HEK293 (cell line): ENCODE results near the gene PPARG.

Experiments
- CTCF ChIA-PET: fragments of 350-600 bp; formaldehyde crosslinking; extraction: SDS; loops from one replicate; lab custom pipeline; 2021; ENCODE audit warnings: antibody characterized with exemption; lab: Yijun Ruan, JAX
- POLR2A ChIA-PET: fragments of 300-600 bp; formaldehyde crosslinking; extraction: SDS; loops from one replicate; lab custom pipeline; 2020; ENCODE audit warnings: antibody characterized with exemption, inconsistent platforms; lab: Yijun Ruan, JAX
- H3K27ac ChIP-seq: fragments of 200-500 bp; sonication (Bioruptor generic); 2 replicates; pipeline ENCODE4 v1.5.1; 2014; ENCODE audit warnings: low read depth, low read length, control low read depth, inconsistent platforms; ENCODE audit errors: extremely low read depth
- H3K36me3 ChIP-seq, 2 experiments: fragments of 200-500 bp in 1 of 2; sonication (Bioruptor generic) in 1 of 2; 1 replicate in 1 of 2; 2 replicates in 1 of 2; pipeline ENCODE4 v1.5.1; 2014 to 2017; ENCODE audit warnings: inconsistent platforms in 2 of 2, low read length in 2 of 2; ENCODE audit not compliant: control insufficient read depth in 2 of 2, insufficient read depth in 1 of 2
- H3K4me1 ChIP-seq: fragments of 200-500 bp; sonication (Bioruptor generic); 2 replicates; pipeline ENCODE4 v1.5.1; 2014; ENCODE audit warnings: mild to moderate bottlenecking, low read length, inconsistent platforms; ENCODE audit not compliant: control insufficient read depth, insufficient read depth
- H3K4me3 ChIP-seq: 2 replicates; pipeline ENCODE4 v1.5.1; 2011; ENCODE audit warnings: low read depth, mild to moderate bottlenecking, control low read depth, low read length, moderate library complexity
- H3K9me3 ChIP-seq: fragments of 200-500 bp; sonication (Bioruptor generic); 2 replicates; pipeline ENCODE4 v1.5.1; 2014; ENCODE audit warnings: low read depth, low read length, inconsistent platforms; ENCODE audit not compliant: control insufficient read depth, insufficient read depth
- AEBP2 ChIP-seq: fragments of 450-650 bp; formaldehyde crosslinking; IDR thresholded peaks from 2 replicates; pipeline ENCODE4 v1.5.1; 2016; ENCODE audit warnings: missing biosample characterization, missing genetic modification characterization, borderline replicate concordance
- MEIS1 ChIP-seq: sonication (generic); formaldehyde crosslinking; IDR thresholded peaks from 2 replicates; pipeline ENCODE4 v1.8.1; 2022; ENCODE audit warnings: missing genetic modification reagents, mild to moderate bottlenecking, borderline replicate concordance
- MZF1 ChIP-seq: fragments of 450-650 bp; formaldehyde crosslinking; IDR thresholded peaks from 2 replicates; pipeline ENCODE4 v1.5.1; 2017; ENCODE audit warnings: missing biosample characterization, missing genetic modification characterization, borderline replicate concordance
- PBX3 ChIP-seq: sonication (generic); formaldehyde crosslinking; IDR thresholded peaks from 2 replicates; pipeline ENCODE4 v1.8.1; 2022; ENCODE audit warnings: mild to moderate bottlenecking, moderate library complexity, missing genetic modification reagents
- PRDM1 ChIP-seq: fragments of 450-650 bp; formaldehyde crosslinking; IDR thresholded peaks from 2 replicates; pipeline ENCODE4; 2016; ENCODE audit warnings: missing biosample characterization, missing genetic modification characterization
- PRDM10 ChIP-seq: fragments of 450-650 bp; formaldehyde crosslinking; IDR thresholded peaks from 2 replicates; pipeline ENCODE4 v1.5.1; 2016; ENCODE audit warnings: missing biosample characterization, missing genetic modification characterization
- RBAK ChIP-seq: fragments of 450-650 bp; formaldehyde crosslinking; IDR thresholded peaks from 2 replicates; pipeline ENCODE4 v1.5.1; 2016; ENCODE audit warnings: missing biosample characterization, missing genetic modification characterization
- SCRT1 ChIP-seq: fragments of 450-650 bp; formaldehyde crosslinking; IDR thresholded peaks from 2 replicates; pipeline ENCODE4 v1.5.1; 2016; ENCODE audit warnings: missing biosample characterization, missing genetic modification characterization, borderline replicate concordance
- TCF7L2 ChIP-seq: IDR thresholded peaks from 2 replicates; pipeline ENCODE4 v1.6.1; 2011; ENCODE audit warnings: low read depth, mild to moderate bottlenecking, inconsistent platforms, low read length, moderate library complexity, borderline replicate concordance
- YY1 ChIP-seq: fragments of 450-650 bp; formaldehyde crosslinking; IDR thresholded peaks from 2 replicates; pipeline ENCODE4 v1.5.1; 2018; ENCODE audit warnings: missing biosample characterization, missing genetic modification characterization
- ZBTB10 ChIP-seq: fragments of 450-650 bp; formaldehyde crosslinking; IDR thresholded peaks from 2 replicates; pipeline ENCODE4 v1.5.1; 2016; ENCODE audit warnings: missing biosample characterization, missing genetic modification characterization
- ZBTB49 ChIP-seq: fragments of 450-650 bp; formaldehyde crosslinking; IDR thresholded peaks from 2 replicates; pipeline ENCODE4 v1.5.1; 2016; ENCODE audit warnings: missing biosample characterization, missing genetic modification characterization, low read depth
- ZBTB7A ChIP-seq: fragments of 450-650 bp; formaldehyde crosslinking; IDR thresholded peaks from 2 replicates; pipeline ENCODE4 v1.5.1; 2016; ENCODE audit warnings: low read depth, missing biosample characterization, missing genetic modification characterization
- ZNF132 ChIP-seq: fragments of 450-650 bp; formaldehyde crosslinking; IDR thresholded peaks from 2 replicates; pipeline ENCODE4 v1.5.1; 2017; ENCODE audit warnings: missing biosample characterization, missing genetic modification characterization, borderline replicate concordance
- ZNF221 ChIP-seq: fragments of 450-650 bp; formaldehyde crosslinking; IDR thresholded peaks from 2 replicates; pipeline ENCODE4 v1.5.1; 2017; ENCODE audit warnings: missing biosample characterization, missing genetic modification characterization, borderline replicate concordance
- ZNF423 ChIP-seq: fragments of 450-650 bp; formaldehyde crosslinking; IDR thresholded peaks from 2 replicates; pipeline ENCODE4 v1.5.1; 2016; ENCODE audit warnings: missing biosample characterization, missing genetic modification characterization
- ZNF426 ChIP-seq: fragments of 450-650 bp; formaldehyde crosslinking; IDR thresholded peaks from 2 replicates; pipeline ENCODE4 v1.5.1; 2017; ENCODE audit warnings: missing biosample characterization, missing genetic modification characterization, mild to moderate bottlenecking, inconsistent platforms, moderate library complexity
- ZNF514 ChIP-seq: fragments of 450-650 bp; formaldehyde crosslinking; IDR thresholded peaks from 2 replicates; pipeline ENCODE4 v1.5.1; 2016; ENCODE audit warnings: missing biosample characterization, missing genetic modification characterization
- ZNF549 ChIP-seq: fragments of 450-650 bp; IDR thresholded peaks from 2 replicates; pipeline ENCODE4 v1.5.1; 2018; ENCODE audit warnings: missing biosample characterization, missing genetic modification characterization, mild to moderate bottlenecking, inconsistent platforms, moderate library complexity
- ZNF561 ChIP-seq: fragments of 450-650 bp; IDR thresholded peaks from 2 replicates; pipeline ENCODE4 v1.5.1; 2018; ENCODE audit warnings: missing biosample characterization, missing genetic modification characterization, borderline replicate concordance
- ZNF623 ChIP-seq: fragments of 450-650 bp; formaldehyde crosslinking; IDR thresholded peaks from 2 replicates; pipeline ENCODE4 v1.5.1; 2016; ENCODE audit warnings: missing biosample characterization, missing genetic modification characterization
- ZNF624 ChIP-seq: fragments of 450-650 bp; formaldehyde crosslinking; IDR thresholded peaks from 2 replicates; pipeline ENCODE4 v1.5.1; 2017; ENCODE audit warnings: missing biosample characterization, missing genetic modification characterization
- ZNF658 ChIP-seq: fragments of 450-650 bp; formaldehyde crosslinking; IDR thresholded peaks from 2 replicates; pipeline ENCODE4; 2016; ENCODE audit warnings: missing biosample characterization, missing genetic modification characterization
- ZNF837 ChIP-seq: fragments of 450-650 bp; formaldehyde crosslinking; IDR thresholded peaks from 2 replicates; pipeline ENCODE4 v1.5.1; 2016; ENCODE audit warnings: missing biosample characterization, missing genetic modification characterization
- ZNF843 ChIP-seq: fragments of 450-650 bp; formaldehyde crosslinking; IDR thresholded peaks from 2 replicates; pipeline ENCODE4 v1.5.1; 2016; ENCODE audit warnings: missing biosample characterization, missing genetic modification characterization
- ZSCAN23 ChIP-seq: fragments of 450-650 bp; formaldehyde crosslinking; IDR thresholded peaks from 2 replicates; pipeline ENCODE4 v1.5.1; 2016; ENCODE audit warnings: missing biosample characterization, missing genetic modification characterization

PPARG gene

GRCh38 chr3:12455740-12456139 lies 166.9 kb downstream of the PPARG start:
- CTCF ChIA-PET: interaction anchor here (1.0 kb wide), 1 partner anchor 24 kb away, joined by 3 read pairs; no protein-coding TSS in a partner anchor
- Histone ChIP-seq H3K4me1 (no peaks in the 10 kb centered on the region), H3K4me3 (no peak overlapping the region), H3K27ac (no peak overlapping the region), H3K9me3 (no peaks in the 10 kb centered on the region), H3K36me3 (no peaks in the 10 kb centered on the region)
- no peak for TF ChIP-seq ZSCAN23 (tag by site-specific recombination)
- no peak for TF ChIP-seq ZNF423 (tag by site-specific recombination)
- TF ChIP-seq ZNF658 (tag by site-specific recombination): no peak
- TF ChIP-seq ZBTB7A: no peak
- TF ChIP-seq ZNF843 (tag by site-specific recombination): no peak
- TF ChIP-seq YY1 (tag by site-specific recombination): no peak
- no peak for TF ChIP-seq ZBTB10 (tag by site-specific recombination)
- no peak for TF ChIP-seq AEBP2 (tag by site-specific recombination)
- no peak for TF ChIP-seq ZNF221
- TF ChIP-seq ZNF514 (tag by site-specific recombination): no peak
- no peak for TF ChIP-seq PBX3 (CRISPR knock-in tag)
- no peak for TF ChIP-seq ZNF549 (tag by site-specific recombination)
- no peak for TF ChIP-seq PRDM1 (tag by site-specific recombination)
- no peak for TF ChIP-seq ZNF837 (tag by site-specific recombination)
- TF ChIP-seq ZNF561 (tag by site-specific recombination): no peak
- no peak for TF ChIP-seq ZNF426 (tag by site-specific recombination)
- TF ChIP-seq SCRT1 (tag by site-specific recombination): no peak
- no peak for TF ChIP-seq ZBTB49 (tag by site-specific recombination)
- POLR2A ChIA-PET: no interaction called here

GRCh38 chr3:12456441-12456840 lies 167.6 kb downstream of the PPARG start:
- H3K36me3 ChIP-seq: no peaks in the 10 kb centered on the region
- no peak overlapping the region for H3K4me3 ChIP-seq
- CTCF ChIA-PET: interaction anchor here (1.0 kb wide), 1 partner anchor 23 kb away, joined by 3 read pairs; no protein-coding TSS in a partner anchor
- H3K9me3 ChIP-seq: no peaks in the 10 kb centered on the region
- no peak overlapping the region for H3K27ac ChIP-seq
- POLR2A ChIA-PET: no interaction called here
- H3K4me1 ChIP-seq: no peaks in the 10 kb centered on the region
- TF ChIP-seq RBAK (tag by site-specific recombination): no peak
- no peak for TF ChIP-seq MEIS1 (CRISPR knock-in tag)
- no peak for TF ChIP-seq ZNF624 (tag by site-specific recombination)
- no peak for TF ChIP-seq TCF7L2
- no peak for TF ChIP-seq ZNF623 (tag by site-specific recombination)
- TF ChIP-seq ZNF132 (tag by site-specific recombination): no peak
- no peak for TF ChIP-seq PRDM10 (tag by site-specific recombination)
- no peak for TF ChIP-seq MZF1 (tag by site-specific recombination)
